Activated T-cell treated with anti-CD3 and anti-CD28 coated beads, Interleukin-2, amount 50 U/mL, for 72 hours (primary cell): Measurements from ENCODE around the gene ATF2. TPM values are rescaled to one million over a fixed set of nuclear protein-coding genes. Genes with fewer than 3 reads are reported as not detected.

Experiments used
- ATAC-seq, 2 donors: fragments of 150-1000 bp; cut with Tn5 transposase; replicated peaks in 1 of 2; 2 replicates each; pipeline ENCODE4 v1.10.0; 2021; ENCODE audit warnings: moderate library complexity in 2 of 2, mild to moderate bottlenecking in 1 of 2
- DNase-seq, 2 donors: peaks; one replicate each; pipeline ENCODE4 v3.0.0; 2021 to 2022; ENCODE audit warnings: mixed read lengths in 1 of 2
- H3K27ac Mint-ChIP-seq: one replicate; pipeline ENCODE4 v1.8.0; 2022; ENCODE audit warnings: mild to moderate bottlenecking, moderate library complexity, mixed read lengths
- H3K27me3 Mint-ChIP-seq: one replicate; pipeline ENCODE4 v1.8.0; 2022; ENCODE audit warnings: low read depth, mixed read lengths
- H3K36me3 Mint-ChIP-seq, 2 donors: one replicate each; pipeline ENCODE4 v1.8.0; 2022; ENCODE audit warnings: mixed read lengths in 2 of 2, mild to moderate bottlenecking in 1 of 2; ENCODE audit not compliant: insufficient read depth in 2 of 2
- H3K4me1 Mint-ChIP-seq: one replicate; pipeline ENCODE4 v1.8.0; 2022; ENCODE audit warnings: low read depth, mixed read lengths
- H3K4me3 Mint-ChIP-seq, 2 donors: one replicate each; pipeline ENCODE4 v1.8.0; 2022; ENCODE audit warnings: mild to moderate bottlenecking in 2 of 2, mixed read lengths in 2 of 2, moderate library complexity in 2 of 2
- H3K9me3 Mint-ChIP-seq, 2 donors: one replicate each; pipeline ENCODE4 v1.8.0; 2022; ENCODE audit warnings: mixed read lengths in 2 of 2
- total RNA-seq, 2 donors: library from RNA; stranded (reverse); gene quantifications; one replicate each; pipeline ENCODE4 v1.2.3, GENCODE V29; 2022

ATF2 gene
- total RNA-seq, 2 donors from 2014 or later, result 65.8 to 67.0 TPM

DNA sequence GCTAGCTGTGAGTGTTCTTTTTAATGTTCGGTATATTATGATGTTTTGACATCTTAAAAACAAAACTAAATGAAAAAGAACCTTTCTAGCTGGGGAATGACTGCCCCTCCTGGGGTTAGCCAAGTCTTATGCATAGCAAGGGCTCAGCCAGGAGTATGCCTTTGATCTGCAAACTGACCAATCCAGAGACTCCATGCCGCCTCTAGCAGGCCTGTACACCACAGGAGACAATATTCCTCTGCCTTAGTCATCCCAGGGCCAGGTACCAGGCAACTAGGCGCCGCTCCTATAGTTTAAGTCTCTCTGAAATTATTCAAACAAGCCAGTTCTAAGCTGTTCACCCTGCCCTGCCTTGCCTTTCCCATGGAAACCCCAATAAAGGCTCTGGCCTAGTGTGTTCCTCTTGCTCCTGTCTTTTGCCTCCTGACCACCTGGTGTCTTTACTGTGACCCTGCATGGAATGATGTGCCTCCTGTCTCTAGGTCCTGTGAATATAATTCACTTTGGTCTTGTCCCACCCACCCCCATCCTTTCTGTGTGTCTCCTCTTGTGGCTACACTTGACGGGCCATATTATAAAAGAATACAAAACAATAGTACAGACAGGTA, 110.8 kb downstream of the ATF2 start:
- ATAC-seq (no peak), DNase-seq (no peak)
- Mint-ChIP-seq H3K4me3 (no peak overlapping the region), H3K4me1 (no peaks in the 10 kb centered on the region), H3K27me3 (no peaks in the 10 kb centered on the region), H3K27ac (no peak overlapping the region), H3K36me3 (peaks cover 1 to 2% of the 10 kb centered on the region in 2 donors), H3K9me3 (no peaks in the 10 kb centered on the region)

DNA sequence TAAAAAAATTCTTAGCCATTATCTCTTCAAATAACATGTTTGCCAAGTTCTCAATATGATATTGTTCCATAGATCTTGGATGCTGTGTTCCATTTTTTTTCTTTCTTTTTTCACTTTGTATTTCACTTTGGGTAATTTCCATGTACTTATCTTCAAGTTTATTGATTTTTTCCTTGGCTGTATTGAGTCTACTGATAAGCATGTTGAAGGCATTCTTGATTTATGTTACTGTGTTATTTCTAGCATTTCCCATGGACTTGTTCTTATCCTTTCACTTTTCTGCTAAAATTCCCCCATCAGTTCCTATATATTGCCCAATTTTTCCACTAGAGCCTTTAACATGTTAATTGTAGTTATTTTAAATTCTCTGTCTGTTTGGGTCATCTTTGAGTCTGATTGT, 112.0 kb downstream of the ATF2 start:
- Mint-ChIP-seq H3K4me1 (no peaks in the 10 kb centered on the region), H3K36me3 (peaks cover 1 to 2% of the 10 kb centered on the region in 2 donors), H3K9me3 (peaks cover 0 to 2% of the 10 kb centered on the region in 2 donors), H3K27ac (no peak overlapping the region), H3K4me3 (no peak overlapping the region), H3K27me3 (no peaks in the 10 kb centered on the region)
- no peak for DNase-seq
- no peak for ATAC-seq

DNA sequence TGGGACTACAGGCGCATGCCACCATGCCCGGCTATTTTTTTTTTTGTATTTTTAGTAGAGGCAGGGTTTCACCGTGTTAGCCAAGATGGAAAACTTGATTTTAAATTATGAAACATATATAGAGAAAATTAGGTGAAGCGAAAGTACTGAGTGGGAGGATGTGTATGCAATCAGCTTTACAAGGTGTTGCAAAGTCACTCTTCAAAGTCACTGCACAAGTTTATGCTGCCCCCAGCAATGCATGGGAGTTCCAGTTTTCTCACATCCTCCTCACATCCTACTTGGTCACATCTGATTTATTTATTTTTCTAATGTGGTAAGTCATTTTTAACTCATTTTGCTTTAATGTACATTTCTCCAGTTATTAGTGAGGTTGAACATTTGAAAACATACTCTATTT, 113.7 kb downstream of the ATF2 start:
- Mint-ChIP-seq H3K4me1 (no peaks in the 10 kb centered on the region), H3K36me3 (peaks cover 0 to 2% of the 10 kb centered on the region in 2 donors), H3K27ac (no peak overlapping the region), H3K27me3 (no peaks in the 10 kb centered on the region), H3K4me3 (no peak overlapping the region), H3K9me3 (peaks cover 0 to 2% of the 10 kb centered on the region in 2 donors)
- peak in 1 of 2 donors; percentile 33 for ATAC-seq
- DNase-seq, result no peak

DNA sequence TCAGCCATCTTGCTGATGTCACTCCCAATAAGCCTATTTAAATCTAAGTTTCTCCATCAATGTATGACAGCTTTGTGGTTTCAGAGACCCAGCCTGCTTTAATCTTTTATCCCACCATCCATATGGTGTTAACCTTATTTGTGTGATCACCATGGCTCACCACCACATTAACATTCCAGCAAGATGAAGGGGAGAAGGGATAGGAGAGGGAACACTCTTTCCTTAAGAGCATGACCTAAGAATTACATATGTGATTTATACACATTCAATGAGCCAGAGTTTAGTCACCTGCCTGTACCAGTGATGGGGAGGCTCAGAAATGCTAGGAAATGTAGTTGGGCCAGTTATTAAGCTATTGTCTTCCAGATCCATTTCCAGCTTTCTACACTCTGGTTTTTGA, 118.3 kb downstream of the ATF2 start:
- Mint-ChIP-seq H3K36me3 (no peaks in the 10 kb centered on the region), H3K27me3 (no peaks in the 10 kb centered on the region), H3K9me3 (peaks cover 2% of the 10 kb centered on the region in 2 donors), H3K27ac (no peak overlapping the region), H3K4me3 (no peak overlapping the region), H3K4me1 (peaks cover 5% of the 10 kb centered on the region)
- no peak for ATAC-seq
- no peak for DNase-seq

DNA sequence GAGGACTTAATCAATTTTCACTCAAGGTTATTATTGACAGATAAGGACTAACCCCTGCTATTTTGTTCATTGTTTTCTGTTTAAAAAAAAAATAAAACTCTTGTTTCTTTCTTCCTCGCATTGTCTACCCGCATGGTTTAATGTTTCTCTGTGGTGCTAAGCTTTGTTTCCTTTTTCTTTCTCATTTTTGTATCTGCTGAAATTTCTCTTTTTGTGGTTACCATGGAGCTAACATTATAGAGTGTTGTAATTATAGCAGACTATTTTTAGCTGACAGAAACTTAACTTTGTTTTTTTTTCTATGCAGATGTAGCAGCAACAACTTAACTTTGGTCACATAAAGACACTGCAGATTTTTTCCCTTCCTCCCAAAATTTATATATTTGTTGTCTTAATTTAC, 119.7 kb downstream of the ATF2 start:
- ATAC-seq (no peak), DNase-seq (no peak)
- Mint-ChIP-seq H3K36me3 (no peaks in the 10 kb centered on the region), H3K27ac (no peak overlapping the region), H3K4me3 (no peak overlapping the region), H3K4me1 (peaks cover 5% of the 10 kb centered on the region), H3K27me3 (no peaks in the 10 kb centered on the region), H3K9me3 (peaks cover 3 to 4% of the 10 kb centered on the region in 2 donors)

DNA sequence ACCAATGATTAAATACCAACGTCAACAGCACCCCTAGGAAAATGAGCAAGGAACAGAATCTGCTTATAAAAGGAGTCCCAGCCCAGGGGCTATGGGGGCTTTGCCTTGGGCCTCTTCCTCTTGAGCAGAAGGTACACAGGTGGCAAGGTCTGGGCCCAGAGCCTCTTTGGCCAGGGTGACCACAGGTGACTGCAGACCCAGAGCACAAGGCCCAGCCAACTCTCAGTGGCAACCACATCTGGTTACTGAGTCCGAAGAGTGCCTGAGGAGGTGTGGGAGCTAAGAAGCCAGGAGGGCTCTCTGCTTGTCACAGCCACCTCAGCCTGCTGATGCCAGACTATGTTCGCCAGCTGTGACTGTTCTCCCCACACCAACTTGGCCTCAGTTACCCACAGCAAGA, 128.5 kb downstream of the ATF2 start:
- DNase-seq (no peak), ATAC-seq (no peak)
- H3K9me3 Mint-ChIP-seq, result peaks cover 2 to 4% of the 10 kb centered on the region in 2 donors
- no peak overlapping the region for H3K27ac Mint-ChIP-seq
- no peaks in the 10 kb centered on the region for H3K27me3 Mint-ChIP-seq
- peaks cover 6% of the 10 kb centered on the region for H3K4me1 Mint-ChIP-seq
- no peak overlapping the region for H3K4me3 Mint-ChIP-seq
- no peaks in the 10 kb centered on the region for H3K36me3 Mint-ChIP-seq

DNA sequence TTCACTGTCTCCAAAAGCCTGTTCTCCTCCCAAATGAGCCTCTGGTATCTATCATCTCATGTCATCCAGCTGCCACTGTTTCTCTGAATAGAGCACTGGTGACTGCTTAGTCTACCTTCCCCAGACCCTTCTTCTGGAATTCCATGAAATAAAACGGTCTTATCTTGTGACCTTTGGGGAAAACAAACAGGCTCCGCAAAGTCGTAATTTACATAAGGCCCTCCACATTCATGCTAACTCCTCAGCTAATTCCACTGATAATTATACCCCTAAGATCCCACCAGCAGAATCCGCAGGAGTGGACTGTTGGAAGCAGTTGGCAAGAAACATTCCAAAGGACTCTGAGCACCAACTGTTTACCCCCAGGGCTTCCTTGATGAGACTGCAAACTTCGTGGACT, 129.0 kb downstream of the ATF2 start:
- ATAC-seq, result no peak
- H3K36me3 Mint-ChIP-seq, result no peaks in the 10 kb centered on the region
- no peak overlapping the region for H3K27ac Mint-ChIP-seq
- no peak overlapping the region for H3K4me3 Mint-ChIP-seq
- H3K27me3 Mint-ChIP-seq, result no peaks in the 10 kb centered on the region
- peaks cover 6% of the 10 kb centered on the region for H3K4me1 Mint-ChIP-seq
- peaks cover 2 to 4% of the 10 kb centered on the region in 2 donors for H3K9me3 Mint-ChIP-seq
- DNase-seq, result no peak

DNA sequence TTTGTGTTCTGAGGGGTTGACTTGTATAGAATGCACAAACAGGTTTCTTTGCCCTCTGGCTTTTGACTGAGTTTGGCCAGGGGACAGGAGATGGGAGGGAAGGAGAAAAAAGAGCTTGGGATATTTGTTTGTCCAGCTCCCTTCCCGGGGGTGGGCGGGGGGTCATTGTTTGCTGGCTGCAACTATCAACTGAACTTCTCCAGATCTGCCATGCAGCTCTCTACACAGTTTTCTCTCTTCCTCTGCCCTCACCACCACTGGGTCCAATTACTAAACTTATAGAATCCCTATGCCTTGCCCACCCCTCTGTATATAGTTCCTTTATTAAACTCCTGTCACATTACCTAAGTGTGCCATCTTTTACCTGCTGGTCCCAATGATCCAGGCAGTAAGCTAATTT, 130.1 kb downstream of the ATF2 start:
- H3K27ac Mint-ChIP-seq, result no peak overlapping the region
- H3K27me3 Mint-ChIP-seq, result no peaks in the 10 kb centered on the region
- ATAC-seq (no peak), DNase-seq (no peak)
- H3K4me3 Mint-ChIP-seq, result no peak overlapping the region
- peaks cover 0 to 1% of the 10 kb centered on the region in 2 donors for H3K9me3 Mint-ChIP-seq
- peaks cover 6% of the 10 kb centered on the region for H3K4me1 Mint-ChIP-seq
- H3K36me3 Mint-ChIP-seq, result no peaks in the 10 kb centered on the region

DNA sequence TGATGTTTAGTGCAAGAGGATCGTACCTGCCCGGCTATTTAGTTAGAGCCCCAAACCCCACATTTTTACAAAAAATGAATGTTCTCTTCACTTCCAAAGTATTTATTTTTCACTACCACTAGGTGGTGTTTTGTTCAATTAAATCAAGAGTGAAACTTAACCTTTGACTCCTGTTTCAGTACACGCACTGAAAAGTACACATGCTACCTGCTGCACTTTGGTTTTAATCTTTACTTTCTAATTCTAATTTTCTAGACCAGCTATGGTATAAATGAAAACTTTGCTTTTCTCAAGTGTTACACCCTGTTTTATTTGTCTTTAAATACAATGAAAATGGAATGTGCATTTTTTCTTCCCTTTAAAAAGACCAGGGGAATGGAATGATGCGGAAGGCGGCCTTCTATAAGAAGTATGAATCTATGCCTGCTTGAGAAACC, 131.4 kb downstream of the ATF2 start:
- ATAC-seq (peak in 1 of 2 donors; percentile 47), DNase-seq (no peak)
- H3K27ac Mint-ChIP-seq, result no peak overlapping the region
- no peaks in the 10 kb centered on the region for H3K9me3 Mint-ChIP-seq
- peaks cover 6% of the 10 kb centered on the region for H3K4me1 Mint-ChIP-seq
- H3K36me3 Mint-ChIP-seq, result no peaks in the 10 kb centered on the region
- H3K27me3 Mint-ChIP-seq, result no peaks in the 10 kb centered on the region
- peak overlapping the region; percentile 20 to 38 for H3K4me3 Mint-ChIP-seq

DNA sequence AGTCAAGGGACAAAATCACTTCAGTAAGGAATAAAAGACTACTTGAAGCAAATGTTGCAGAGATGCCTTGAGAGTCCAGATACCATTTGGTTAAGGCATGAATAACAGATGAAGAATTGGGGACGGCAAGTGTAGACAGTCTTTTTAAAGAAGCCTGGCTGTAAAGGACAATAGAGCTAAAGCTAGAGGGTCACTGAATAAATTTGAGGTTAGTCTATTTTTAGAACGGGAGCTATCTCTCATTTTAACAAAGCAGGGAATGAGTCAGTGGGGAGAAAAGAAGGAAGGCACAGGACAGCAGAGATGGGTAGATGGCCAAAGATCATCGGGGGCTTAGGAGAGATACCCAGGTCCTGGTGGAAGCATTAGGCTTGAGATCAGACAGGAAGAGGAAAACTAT, 132.2 kb downstream of the ATF2 start:
- ATAC-seq (no peak), DNase-seq (no peak)
- no peak overlapping the region for H3K27ac Mint-ChIP-seq
- no peaks in the 10 kb centered on the region for H3K9me3 Mint-ChIP-seq
- H3K4me3 Mint-ChIP-seq, result no peak overlapping the region
- H3K36me3 Mint-ChIP-seq, result no peaks in the 10 kb centered on the region
- H3K27me3 Mint-ChIP-seq, result no peaks in the 10 kb centered on the region
- peaks cover 6% of the 10 kb centered on the region for H3K4me1 Mint-ChIP-seq

DNA sequence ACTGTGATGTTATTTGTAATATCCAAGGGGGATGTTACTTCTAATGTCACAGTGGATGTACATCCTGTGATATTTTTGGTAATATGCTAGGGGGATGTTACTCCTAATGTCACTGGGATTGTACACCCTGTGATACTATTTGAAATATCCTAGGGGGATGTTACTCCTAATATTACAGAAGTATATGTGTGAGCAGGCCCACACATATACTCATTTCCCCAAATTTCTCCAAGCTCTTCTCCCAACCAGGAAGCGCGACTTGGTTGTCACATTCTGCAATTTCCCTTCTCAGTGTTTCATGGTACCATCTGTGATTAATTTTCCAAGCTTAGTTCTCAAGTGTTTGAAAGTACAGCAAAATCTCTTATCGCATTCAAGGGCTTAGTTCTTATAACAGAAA, 133.3 kb downstream of the ATF2 start:
- ATAC-seq (no peak), DNase-seq (no peak)
- Mint-ChIP-seq H3K4me3 (no peak overlapping the region), H3K27ac (no peak overlapping the region), H3K27me3 (no peaks in the 10 kb centered on the region), H3K36me3 (no peaks in the 10 kb centered on the region), H3K9me3 (no peaks in the 10 kb centered on the region), H3K4me1 (peaks cover 6% of the 10 kb centered on the region)

DNA sequence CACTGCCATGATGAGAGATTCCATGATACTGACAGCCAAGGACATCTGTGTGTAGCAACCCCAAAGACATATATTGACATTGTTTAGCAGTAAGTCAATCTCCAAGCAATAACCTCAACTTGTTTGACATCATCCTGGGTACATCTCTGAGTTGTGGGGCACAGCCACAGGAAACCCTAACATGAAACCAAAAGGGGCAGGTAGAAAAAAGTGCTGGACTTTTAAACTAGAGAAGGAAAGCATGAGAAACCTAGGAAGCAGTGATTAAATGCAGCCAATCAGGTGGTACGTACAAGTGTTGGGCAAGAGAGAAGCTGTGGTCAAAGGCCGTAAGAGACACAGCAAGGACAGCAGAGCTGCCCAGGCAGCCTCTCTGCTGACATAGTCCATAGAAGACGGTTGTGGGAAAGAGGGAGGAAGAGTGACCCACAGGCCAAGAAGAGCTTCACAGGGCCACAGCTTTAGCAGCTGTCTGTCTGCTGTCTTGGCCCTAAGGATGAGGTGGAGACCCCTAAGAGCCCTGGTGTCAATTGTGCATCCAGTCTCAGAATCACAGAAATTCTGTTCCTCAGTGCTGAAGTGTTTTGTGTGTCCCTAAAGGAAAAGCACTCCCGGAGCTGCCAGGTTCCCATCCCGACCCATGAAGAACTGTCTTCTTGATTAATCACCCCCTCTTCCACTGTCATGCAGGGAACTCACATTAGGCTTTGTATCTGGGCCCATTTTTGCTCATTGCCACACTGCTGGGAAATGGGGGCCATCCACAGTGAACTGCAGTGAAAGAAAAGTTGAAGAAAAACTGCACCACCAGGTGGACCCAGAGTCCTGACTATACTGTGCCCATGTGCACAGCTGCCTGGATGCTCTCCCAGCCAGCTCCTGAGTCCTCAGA, 137.4 kb downstream of the ATF2 start:
- peak; percentile 45 to 67 for ATAC-seq
- Mint-ChIP-seq H3K36me3 (no peaks in the 10 kb centered on the region), H3K4me3 (no peak overlapping the region), H3K4me1 (no peaks in the 10 kb centered on the region), H3K27me3 (no peaks in the 10 kb centered on the region), H3K9me3 (no peaks in the 10 kb centered on the region), H3K27ac (peak overlapping the region; percentile 17)
- peak; percentile 20 to 41 for DNase-seq

DNA sequence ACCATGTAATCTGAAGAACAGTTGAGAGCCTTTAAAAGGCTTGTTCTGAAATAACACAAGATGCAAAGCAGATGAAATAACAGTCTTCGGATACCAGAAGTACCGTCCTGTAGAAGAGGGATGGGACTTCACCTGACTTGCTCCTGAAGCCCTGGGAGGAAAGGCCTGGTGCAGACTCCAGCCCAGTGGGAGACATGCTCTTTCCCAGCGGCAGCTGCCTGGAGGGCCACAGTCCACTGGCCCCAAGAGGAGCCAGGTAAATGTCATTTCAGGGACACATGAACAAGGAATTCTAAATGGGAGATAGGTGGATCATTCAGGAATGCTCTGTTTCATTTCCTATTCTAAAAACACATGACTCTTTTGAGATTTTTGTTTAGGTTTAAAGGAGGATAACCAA, 140.2 kb downstream of the ATF2 start:
- Mint-ChIP-seq H3K27ac (no peak overlapping the region), H3K9me3 (no peaks in the 10 kb centered on the region), H3K36me3 (no peaks in the 10 kb centered on the region), H3K4me1 (no peaks in the 10 kb centered on the region), H3K4me3 (no peak overlapping the region), H3K27me3 (no peaks in the 10 kb centered on the region)
- no peak for ATAC-seq
- no peak for DNase-seq
